ENCODE results near the gene CCDC157.
A peak's percentile ranks its signal among the peaks of the same experiment; 100 is the strongest.

CCDC157 gene

GRCh38 chr22:30399718-30400117, 42.9 kb downstream of the CCDC157 start:
- TF ChIP-seq EGR1 (IDR thresholded peaks at IDR 0.05) (no peak), USF1 (IDR thresholded peaks at IDR 0.05) (no peak), FOXM1 (IDR thresholded peaks at IDR 0.05; ENCODE audit: borderline replicate concordance, low read depth) (no peak), RAD21 (IDR thresholded peaks at IDR 0.05; ENCODE audit: low read depth) (no peak), CREB1 (IDR thresholded peaks at IDR 0.05; ENCODE audit: low read depth) (no peak)

GRCh38 chr22:30400159-30400558, 43.4 kb downstream of the CCDC157 start:
- TF ChIP-seq CREB1 (IDR thresholded peaks at IDR 0.05; ENCODE audit: low read depth) (no peak), EGR1 (IDR thresholded peaks at IDR 0.05) (no peak), YY1 (IDR thresholded peaks at IDR 0.05; ENCODE audit: low read depth) (no peak), ZBTB7A (IDR thresholded peaks at IDR 0.05; ENCODE audit: low read depth) (no peak), NFIC (IDR thresholded peaks at IDR 0.05) (no peak)

- no peak for TF ChIP-seq FOXM1 (IDR thresholded peaks at IDR 0.05; ENCODE audit: borderline replicate concordance, low read depth)
- TF ChIP-seq NFIC (IDR thresholded peaks at IDR 0.05), result no peak
- TF ChIP-seq EGR1 (IDR thresholded peaks at IDR 0.05), result peak; percentile 63
Measured at GRCh38 chr22:30402028-30402765, 45.4 kb downstream of the CCDC157 start.

GRCh38 chr22:30404307-30404706, 47.5 kb downstream of the CCDC157 start:
- TF ChIP-seq ZBTB7A (IDR thresholded peaks at IDR 0.05; ENCODE audit: low read depth) (no peak), EGR1 (IDR thresholded peaks at IDR 0.05) (no peak), RAD21 (IDR thresholded peaks at IDR 0.05; ENCODE audit: low read depth) (no peak), TCF12 (IDR thresholded peaks at IDR 0.05; ENCODE audit: low read depth) (no peak), TEAD4 (IDR thresholded peaks at IDR 0.05) (no peak), CREB1 (IDR thresholded peaks at IDR 0.05; ENCODE audit: low read depth) (no peak)

GRCh38 chr22:30405731-30406130, 48.9 kb downstream of the CCDC157 start:
- TF ChIP-seq YY1 (IDR thresholded peaks at IDR 0.05; ENCODE audit: low read depth), result no peak
- TF ChIP-seq ZBTB7A (IDR thresholded peaks at IDR 0.05; ENCODE audit: low read depth), result no peak
- no peak for TF ChIP-seq MAX (IDR thresholded peaks at IDR 0.05)
- TF ChIP-seq TEAD4 (IDR thresholded peaks at IDR 0.05), result no peak
- no peak for TF ChIP-seq EGR1 (IDR thresholded peaks at IDR 0.05)
- no peak for TF ChIP-seq TAF1 (IDR thresholded peaks at IDR 0.05; ENCODE audit: low read depth)
- no peak for TF ChIP-seq CREB1 (IDR thresholded peaks at IDR 0.05; ENCODE audit: low read depth)
- TF ChIP-seq REST (IDR thresholded peaks at IDR 0.05; ENCODE audit: low read depth), result no peak
- TF ChIP-seq USF1 (IDR thresholded peaks at IDR 0.05), result no peak
- TF ChIP-seq NFIC (IDR thresholded peaks at IDR 0.05), result no peak
- TF ChIP-seq RAD21 (IDR thresholded peaks at IDR 0.05; ENCODE audit: low read depth), result no peak

GRCh38 chr22:30406400-30406799, 49.6 kb downstream of the CCDC157 start:
- TF ChIP-seq ZBTB7A (IDR thresholded peaks at IDR 0.05; ENCODE audit: low read depth) (no peak), EP300 (IDR thresholded peaks at IDR 0.05; ENCODE audit: borderline replicate concordance) (no peak), NFIC (IDR thresholded peaks at IDR 0.05) (no peak), USF1 (IDR thresholded peaks at IDR 0.05) (no peak), MAX (IDR thresholded peaks at IDR 0.05) (no peak), CREB1 (IDR thresholded peaks at IDR 0.05; ENCODE audit: low read depth) (no peak), TCF12 (IDR thresholded peaks at IDR 0.05; ENCODE audit: low read depth) (no peak), TEAD4 (IDR thresholded peaks at IDR 0.05) (no peak), CEBPB (IDR thresholded peaks at IDR 0.05) (no peak), EGR1 (IDR thresholded peaks at IDR 0.05) (no peak), TAF1 (IDR thresholded peaks at IDR 0.05; ENCODE audit: low read depth) (no peak)

GRCh38 chr22:30408388-30409102, 51.7 kb downstream of the CCDC157 start:
- TF ChIP-seq FOXM1 (IDR thresholded peaks at IDR 0.05; ENCODE audit: borderline replicate concordance, low read depth) (no peak), REST (IDR thresholded peaks at IDR 0.05; ENCODE audit: low read depth) (no peak), MAX (IDR thresholded peaks at IDR 0.05) (no peak), CREB1 (IDR thresholded peaks at IDR 0.05; ENCODE audit: low read depth) (no peak), RAD21 (IDR thresholded peaks at IDR 0.05; ENCODE audit: low read depth) (no peak), YY1 (IDR thresholded peaks at IDR 0.05; ENCODE audit: low read depth) (no peak), EP300 (IDR thresholded peaks at IDR 0.05; ENCODE audit: borderline replicate concordance) (no peak), TCF12 (IDR thresholded peaks at IDR 0.05; ENCODE audit: low read depth) (no peak), NFIC (IDR thresholded peaks at IDR 0.05) (no peak), USF1 (IDR thresholded peaks at IDR 0.05) (no peak), TEAD4 (IDR thresholded peaks at IDR 0.05) (no peak), CEBPB (IDR thresholded peaks at IDR 0.05) (no peak), TAF1 (IDR thresholded peaks at IDR 0.05; ENCODE audit: low read depth) (no peak), EGR1 (IDR thresholded peaks at IDR 0.05) (no peak), ZBTB7A (IDR thresholded peaks at IDR 0.05; ENCODE audit: low read depth) (no peak)
